Sigmoid colon (tissue), 4 donors: ENCODE data around the gene TBC1D22A.

Experiments used
- EP300 ChIP-seq, 4 donors: sonication (generic); formaldehyde crosslinking; IDR thresholded peaks; one replicate each; pipeline ENCODE4 v1.6.1; 2017; ENCODE audit warnings: antibody characterized with exemption in 4 of 4
- POLR2A ChIP-seq, 2 donors: fragments of 450-650 bp; IDR thresholded peaks; one replicate each; pipeline ENCODE4 v1.6.1; 2016; ENCODE audit warnings: antibody characterized with exemption in 2 of 2, mild to moderate bottlenecking in 2 of 2, moderate library complexity in 2 of 2
- POLR2AphosphoS5 ChIP-seq, 4 donors: sonication (generic); formaldehyde crosslinking; IDR thresholded peaks; one replicate each; pipeline ENCODE4 v1.6.1; 2017; ENCODE audit warnings: antibody characterized with exemption in 4 of 4
- TF ChIP-seq, protein P1 (sequence below), 4 experiments: fragments of 450-650 bp in 3 of 4; fragments of 200-600 bp in 1 of 4; IDR thresholded peaks; one replicate each; pipeline ENCODE4 v1.5.1; 2016 to 2019; ENCODE audit warnings: antibody characterized with exemption in 4 of 4, mild to moderate bottlenecking in 3 of 4, moderate library complexity in 2 of 4

DNA sequence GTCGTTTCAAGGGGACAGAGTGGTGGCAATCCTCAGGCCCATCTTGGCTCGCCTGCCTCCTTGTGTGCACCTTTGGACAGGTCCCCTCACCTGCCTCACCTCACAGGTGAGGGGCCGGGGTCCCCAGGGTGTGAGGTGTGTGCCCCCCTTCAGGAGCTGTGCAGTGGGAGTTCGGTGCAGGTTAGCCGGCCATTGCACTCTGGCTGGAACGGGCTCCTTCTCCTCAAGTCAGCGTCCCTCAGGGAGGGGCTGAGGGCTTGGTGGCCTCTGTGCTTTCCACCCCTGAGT lies 269.1 kb downstream of the TBC1D22A start:
- TF ChIP-seq, protein P1, sequence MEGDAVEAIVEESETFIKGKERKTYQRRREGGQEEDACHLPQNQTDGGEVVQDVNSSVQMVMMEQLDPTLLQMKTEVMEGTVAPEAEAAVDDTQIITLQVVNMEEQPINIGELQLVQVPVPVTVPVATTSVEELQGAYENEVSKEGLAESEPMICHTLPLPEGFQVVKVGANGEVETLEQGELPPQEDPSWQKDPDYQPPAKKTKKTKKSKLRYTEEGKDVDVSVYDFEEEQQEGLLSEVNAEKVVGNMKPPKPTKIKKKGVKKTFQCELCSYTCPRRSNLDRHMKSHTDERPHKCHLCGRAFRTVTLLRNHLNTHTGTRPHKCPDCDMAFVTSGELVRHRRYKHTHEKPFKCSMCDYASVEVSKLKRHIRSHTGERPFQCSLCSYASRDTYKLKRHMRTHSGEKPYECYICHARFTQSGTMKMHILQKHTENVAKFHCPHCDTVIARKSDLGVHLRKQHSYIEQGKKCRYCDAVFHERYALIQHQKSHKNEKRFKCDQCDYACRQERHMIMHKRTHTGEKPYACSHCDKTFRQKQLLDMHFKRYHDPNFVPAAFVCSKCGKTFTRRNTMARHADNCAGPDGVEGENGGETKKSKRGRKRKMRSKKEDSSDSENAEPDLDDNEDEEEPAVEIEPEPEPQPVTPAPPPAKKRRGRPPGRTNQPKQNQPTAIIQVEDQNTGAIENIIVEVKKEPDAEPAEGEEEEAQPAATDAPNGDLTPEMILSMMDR (IDR thresholded peaks at IDR 0.05) = no peak
- TF ChIP-seq POLR2A (IDR thresholded peaks at IDR 0.05) (no peak), POLR2AphosphoS5 (IDR thresholded peaks at IDR 0.05) (no peak), EP300 (IDR thresholded peaks at IDR 0.05) (no peak)
